Measurements from ENCODE around the gene HLA-DQA1.

- no peak for TF ChIP-seq EZH2 (IDR thresholded peaks at IDR 0.05; ENCODE audit: borderline replicate concordance, low read length)
- no peak for TF ChIP-seq CTCF (conservative IDR thresholded peaks at IDR 0.05 in 1 of 2, IDR thresholded peaks at IDR 0.05 in 1 of 2; ENCODE audit: extremely low read depth in 1 of 2, insufficient read depth in 1 of 2, low read depth in 1 of 2, low read length in 2 of 2)
These were observed 15.8 kb upstream of the HLA-DQA1 start for GRCh38 chr6:32621372-32621771.

Measured in mammary epithelial cell (primary cell).